GM18511 (cell line): ENCODE measurements around the gene SLC2A5.
A peak's percentile ranks its signal among the peaks of the same experiment; 100 is the strongest.

Source experiments
- ATAC-seq: cut with Tn5 transposase; IDR thresholded peaks from one replicate; pipeline ENCODE4 v1.9.1; 2021; ENCODE audit warnings: mild to moderate bottlenecking, moderate library complexity; ENCODE audit not compliant: unreplicated experiment

SLC2A5 gene

GRCh38 chr1:9093091-9093490 is 23.7 kb upstream of the SLC2A5 start:
- ATAC-seq = no peak

GRCh38 chr1:9088807-9089206 is 19.4 kb upstream of the SLC2A5 start:
- ATAC-seq = no peak

- ATAC-seq = no peak
These were observed 18.1 kb upstream of the SLC2A5 start for GRCh38 chr1:9087411-9088125.

- ATAC-seq = no peak
These were observed 17.4 kb upstream of the SLC2A5 start for GRCh38 chr1:9086796-9087195.

- no peak for ATAC-seq
These were observed 16.6 kb upstream of the SLC2A5 start for GRCh38 chr1:9086045-9086444.

GRCh38 chr1:9085306-9085940 is 16.0 kb upstream of the SLC2A5 start:
- no peak for ATAC-seq

GRCh38 chr1:9084906-9085305 is 15.5 kb upstream of the SLC2A5 start:
- no peak for ATAC-seq

GRCh38 chr1:9081473-9081872 is 12.0 kb upstream of the SLC2A5 start:
- no peak for ATAC-seq

- no peak for ATAC-seq
These were observed 11.4 kb upstream of the SLC2A5 start for GRCh38 chr1:9080705-9081291.

- ATAC-seq = peak; percentile 47
These were observed 10.7 kb upstream of the SLC2A5 start for GRCh38 chr1:9079988-9080704.

GRCh38 chr1:9078752-9079500 is 9.5 kb upstream of the SLC2A5 start:
- no peak for ATAC-seq

GRCh38 chr1:9078015-9078751 is 8.7 kb upstream of the SLC2A5 start:
- no peak for ATAC-seq

GRCh38 chr1:9075022-9075421 is 5.6 kb upstream of the SLC2A5 start:
- ATAC-seq = no peak

GRCh38 chr1:9073143-9073542 is 3.7 kb upstream of the SLC2A5 start:
- ATAC-seq = no peak

- no peak for ATAC-seq
These were observed 2.3 kb upstream of the SLC2A5 start for GRCh38 chr1:9071554-9072235.

GRCh38 chr1:9070486-9070885 is 1.1 kb upstream of the SLC2A5 start:
- no peak for ATAC-seq

GRCh38 chr1:9068981-9069325 is 482 bp downstream of the SLC2A5 start:
- ATAC-seq = no peak

GRCh38 chr1:9066945-9067807 is 2.3 kb downstream of the SLC2A5 start:
- ATAC-seq = no peak

GRCh38 chr1:9065213-9065751 is 4.2 kb downstream of the SLC2A5 start:
- ATAC-seq = no peak
